Measurements from ENCODE around the gene RBBP8.

The RBBP8 gene

GRCh38 chr18:23065234-23065806 is 132.2 kb downstream of the RBBP8 start:
- no peaks in the 10 kb centered on the region for H3K79me1 ChIP-seq (ENCODE audit: low read depth, low read length)
- no peak overlapping the region for H2AFZ ChIP-seq (ENCODE audit: low read length)
- H2BK5ac ChIP-seq (ENCODE audit: low read length) = no peak overlapping the region
- H3K4me2 ChIP-seq (ENCODE audit: insufficient read depth, low read length, poor library complexity, severe bottlenecking) = no peak overlapping the region
- no peak overlapping the region for H2BK15ac ChIP-seq (ENCODE audit: low read length)
- peaks cover 0 to 6% of the 10 kb centered on the region in 2 donors for H3K9me3 ChIP-seq (replicated peaks in 1 of 2; ENCODE audit: control insufficient read depth in 2 of 2, insufficient read depth in 1 of 2, low read depth in 1 of 2, low read length in 2 of 2)
- no peak overlapping the region for H3K18ac ChIP-seq (ENCODE audit: low read length)
- no peak overlapping the region for H3K4ac ChIP-seq (ENCODE audit: low read length)
- H3K27me3 ChIP-seq (ENCODE audit: control insufficient read depth in 3 of 3, insufficient read depth in 3 of 3, low read depth in 1 of 3, low read length in 3 of 3) = no peaks in the 10 kb centered on the region
- H2AK5ac ChIP-seq (ENCODE audit: low read depth, low read length) = no peak overlapping the region
- no peak overlapping the region for H2BK120ac ChIP-seq (ENCODE audit: low read depth, low read length)
- no peaks in the 10 kb centered on the region for H3K4me1 ChIP-seq (ENCODE audit: control insufficient read depth in 2 of 2, insufficient read depth in 1 of 2, low read depth in 1 of 2, low read length in 2 of 2)
- no peak overlapping the region for H4K8ac ChIP-seq (ENCODE audit: low read depth, low read length)
- no peak overlapping the region for H4K91ac ChIP-seq (ENCODE audit: low read depth, low read length, poor library complexity)
- no peak overlapping the region for H3K14ac ChIP-seq (ENCODE audit: low read length)
- no peaks in the 10 kb centered on the region for H3K36me3 ChIP-seq (replicated peaks in 1 of 2; ENCODE audit: control insufficient read depth in 2 of 2, insufficient read depth in 2 of 2, low read length in 2 of 2)
- H3K9ac ChIP-seq (ENCODE audit: low read depth, low read length, poor library complexity) = no peak overlapping the region
- no peak overlapping the region for H3K23ac ChIP-seq (ENCODE audit: low read depth, low read length, poor library complexity)
- H3K4me3 ChIP-seq (ENCODE audit: low read length in 2 of 2) = no peak overlapping the region
- DNase-seq (ENCODE audit: low spot score) = no peak
- no peak overlapping the region for H3K27ac ChIP-seq (replicated peaks; ENCODE audit: low read length)
- H2BK12ac ChIP-seq (ENCODE audit: low read length) = no peak overlapping the region
- WGBS, 2 donors (ENCODE audit: extremely low coverage in 2 of 2, insufficient read length in 2 of 2, insufficient replicate concordance in 1 of 2) = no CpG with 5 or more reads among the region's 4 CpGs

GRCh38 chr18:23066060-23066459 is 132.9 kb downstream of the RBBP8 start:
- Histone ChIP-seq H3K14ac (ENCODE audit: low read length) (no peak overlapping the region), H3K36me3 (replicated peaks in 1 of 2; ENCODE audit: control insufficient read depth in 2 of 2, insufficient read depth in 2 of 2, low read length in 2 of 2) (no peaks in the 10 kb centered on the region), H3K23ac (ENCODE audit: low read depth, low read length, poor library complexity) (no peak overlapping the region), H3K4ac (ENCODE audit: low read length) (no peak overlapping the region), H3K4me3 (ENCODE audit: low read length in 2 of 2) (no peak overlapping the region), H2AK5ac (ENCODE audit: low read depth, low read length) (no peak overlapping the region), H2BK12ac (ENCODE audit: low read length) (no peak overlapping the region), H2BK5ac (ENCODE audit: low read length) (no peak overlapping the region), H2AFZ (ENCODE audit: low read length) (no peak overlapping the region), H3K18ac (ENCODE audit: low read length) (no peak overlapping the region), H3K9me3 (replicated peaks in 1 of 2; ENCODE audit: control insufficient read depth in 2 of 2, insufficient read depth in 1 of 2, low read depth in 1 of 2, low read length in 2 of 2) (peaks cover 0 to 6% of the 10 kb centered on the region in 2 donors), H4K91ac (ENCODE audit: low read depth, low read length, poor library complexity) (no peak overlapping the region), H3K9ac (ENCODE audit: low read depth, low read length, poor library complexity) (no peak overlapping the region), H4K8ac (ENCODE audit: low read depth, low read length) (no peak overlapping the region), H3K27ac (replicated peaks; ENCODE audit: low read length) (no peak overlapping the region), H3K4me1 (ENCODE audit: control insufficient read depth in 2 of 2, insufficient read depth in 1 of 2, low read depth in 1 of 2, low read length in 2 of 2) (no peaks in the 10 kb centered on the region), H2BK120ac (ENCODE audit: low read depth, low read length) (no peak overlapping the region), H2BK15ac (ENCODE audit: low read length) (no peak overlapping the region), H3K79me1 (ENCODE audit: low read depth, low read length) (no peaks in the 10 kb centered on the region), H3K4me2 (ENCODE audit: insufficient read depth, low read length, poor library complexity, severe bottlenecking) (no peak overlapping the region), H3K27me3 (ENCODE audit: control insufficient read depth in 3 of 3, insufficient read depth in 3 of 3, low read depth in 1 of 3, low read length in 3 of 3) (no peaks in the 10 kb centered on the region)
- DNase-seq (ENCODE audit: low spot score) = no peak
- no CpG with 5 or more reads among the region's 7 CpGs for WGBS, 2 donors (ENCODE audit: extremely low coverage in 2 of 2, insufficient read length in 2 of 2, insufficient replicate concordance in 1 of 2)

DNA sequence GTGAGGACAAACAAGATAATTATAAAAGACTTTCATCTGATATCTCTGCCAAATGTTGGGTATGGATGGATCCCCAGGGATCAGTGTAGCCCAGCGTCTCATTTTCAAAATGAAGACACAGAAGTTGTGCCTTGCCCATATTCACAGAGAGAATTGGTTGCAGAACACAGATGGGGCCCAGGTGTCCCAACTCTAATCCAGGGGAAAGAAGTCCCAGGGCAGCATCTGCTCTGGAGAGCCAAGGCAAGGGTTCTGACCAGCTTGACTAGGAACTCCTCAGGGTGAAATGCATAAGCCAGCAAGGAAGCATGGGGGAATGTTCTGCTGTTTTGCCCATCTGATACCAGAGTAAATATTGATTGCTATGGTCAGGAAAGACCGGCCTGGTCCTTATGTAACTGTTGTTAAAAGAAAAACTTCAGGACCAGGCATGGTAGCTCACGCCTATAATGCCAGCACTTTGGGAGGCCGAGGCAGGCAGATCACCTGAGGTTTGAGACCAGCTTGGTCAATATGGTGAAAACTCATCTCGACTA is 133.4 kb downstream of the RBBP8 start:
- Histone ChIP-seq H3K14ac (ENCODE audit: low read length) (no peak overlapping the region), H3K23ac (ENCODE audit: low read depth, low read length, poor library complexity) (no peak overlapping the region), H2BK5ac (ENCODE audit: low read length) (no peak overlapping the region), H3K9me3 (replicated peaks in 1 of 2; ENCODE audit: control insufficient read depth in 2 of 2, insufficient read depth in 1 of 2, low read depth in 1 of 2, low read length in 2 of 2) (peaks cover 0 to 6% of the 10 kb centered on the region in 2 donors), H3K27ac (replicated peaks; ENCODE audit: low read length) (no peak overlapping the region), H3K79me1 (ENCODE audit: low read depth, low read length) (no peaks in the 10 kb centered on the region), H3K36me3 (replicated peaks in 1 of 2; ENCODE audit: control insufficient read depth in 2 of 2, insufficient read depth in 2 of 2, low read length in 2 of 2) (no peaks in the 10 kb centered on the region), H2BK15ac (ENCODE audit: low read length) (no peak overlapping the region), H3K4me3 (ENCODE audit: low read length in 2 of 2) (no peak overlapping the region), H3K4me2 (ENCODE audit: insufficient read depth, low read length, poor library complexity, severe bottlenecking) (no peak overlapping the region), H3K4me1 (ENCODE audit: control insufficient read depth in 2 of 2, insufficient read depth in 1 of 2, low read depth in 1 of 2, low read length in 2 of 2) (no peaks in the 10 kb centered on the region), H2BK120ac (ENCODE audit: low read depth, low read length) (no peak overlapping the region), H2AK5ac (ENCODE audit: low read depth, low read length) (no peak overlapping the region), H3K18ac (ENCODE audit: low read length) (no peak overlapping the region), H3K27me3 (ENCODE audit: control insufficient read depth in 3 of 3, insufficient read depth in 3 of 3, low read depth in 1 of 3, low read length in 3 of 3) (no peaks in the 10 kb centered on the region), H2BK12ac (ENCODE audit: low read length) (no peak overlapping the region), H4K91ac (ENCODE audit: low read depth, low read length, poor library complexity) (no peak overlapping the region), H3K9ac (ENCODE audit: low read depth, low read length, poor library complexity) (no peak overlapping the region), H3K4ac (ENCODE audit: low read length) (no peak overlapping the region), H2AFZ (ENCODE audit: low read length) (no peak overlapping the region), H4K8ac (ENCODE audit: low read depth, low read length) (no peak overlapping the region)
- no peak for DNase-seq (ENCODE audit: low spot score)
- WGBS, 2 donors (ENCODE audit: extremely low coverage in 2 of 2, insufficient read length in 2 of 2, insufficient replicate concordance in 1 of 2) = no CpG with 5 or more reads among the region's 5 CpGs

- H3K9ac ChIP-seq (ENCODE audit: low read depth, low read length, poor library complexity) = no peak overlapping the region
- H2BK5ac ChIP-seq (ENCODE audit: low read length) = no peak overlapping the region
- no peaks in the 10 kb centered on the region for H3K79me1 ChIP-seq (ENCODE audit: low read depth, low read length)
- no peaks in the 10 kb centered on the region for H3K36me3 ChIP-seq (replicated peaks in 1 of 2; ENCODE audit: control insufficient read depth in 2 of 2, insufficient read depth in 2 of 2, low read length in 2 of 2)
- H2AK5ac ChIP-seq (ENCODE audit: low read depth, low read length) = no peak overlapping the region
- no peak overlapping the region for H2BK15ac ChIP-seq (ENCODE audit: low read length)
- no peak overlapping the region for H3K4ac ChIP-seq (ENCODE audit: low read length)
- no peak overlapping the region for H3K18ac ChIP-seq (ENCODE audit: low read length)
- DNase-seq (ENCODE audit: low spot score) = no peak
- H2AFZ ChIP-seq (ENCODE audit: low read length) = no peak overlapping the region
- WGBS, 2 donors (ENCODE audit: extremely low coverage in 2 of 2, insufficient read length in 2 of 2, insufficient replicate concordance in 1 of 2) = no CpG with 5 or more reads among the region's 4 CpGs
- H4K91ac ChIP-seq (ENCODE audit: low read depth, low read length, poor library complexity) = no peak overlapping the region
- H4K8ac ChIP-seq (ENCODE audit: low read depth, low read length) = no peak overlapping the region
- no peak overlapping the region for H2BK12ac ChIP-seq (ENCODE audit: low read length)
- H3K4me3 ChIP-seq (ENCODE audit: low read length in 2 of 2) = no peak overlapping the region
- no peaks in the 10 kb centered on the region for H3K4me1 ChIP-seq (ENCODE audit: control insufficient read depth in 2 of 2, insufficient read depth in 1 of 2, low read depth in 1 of 2, low read length in 2 of 2)
- H2BK120ac ChIP-seq (ENCODE audit: low read depth, low read length) = no peak overlapping the region
- H3K23ac ChIP-seq (ENCODE audit: low read depth, low read length, poor library complexity) = no peak overlapping the region
- H3K14ac ChIP-seq (ENCODE audit: low read length) = no peak overlapping the region
- no peaks in the 10 kb centered on the region for H3K27me3 ChIP-seq (ENCODE audit: control insufficient read depth in 3 of 3, insufficient read depth in 3 of 3, low read depth in 1 of 3, low read length in 3 of 3)
- H3K27ac ChIP-seq (replicated peaks; ENCODE audit: low read length) = no peak overlapping the region
- H3K4me2 ChIP-seq (ENCODE audit: insufficient read depth, low read length, poor library complexity, severe bottlenecking) = no peak overlapping the region
- H3K9me3 ChIP-seq (replicated peaks in 1 of 2; ENCODE audit: control insufficient read depth in 2 of 2, insufficient read depth in 1 of 2, low read depth in 1 of 2, low read length in 2 of 2) = peaks cover 0 to 6% of the 10 kb centered on the region in 2 donors
These were observed 134.1 kb downstream of the RBBP8 start for GRCh38 chr18:23067236-23067635.
